OCI-M1 (cell line): ENCODE data around the gene PRM1.
"Not testable (repeated sequence)": the region's sequence is repeated elsewhere in the genome, so short reads cannot be mapped to it uniquely, and the experiment has no call there.

Experiments
- DNase-seq: peaks from one replicate; lab custom pipeline; 2025; lab: John Stamatoyannopoulos, UW

PRM1 gene

DNA sequence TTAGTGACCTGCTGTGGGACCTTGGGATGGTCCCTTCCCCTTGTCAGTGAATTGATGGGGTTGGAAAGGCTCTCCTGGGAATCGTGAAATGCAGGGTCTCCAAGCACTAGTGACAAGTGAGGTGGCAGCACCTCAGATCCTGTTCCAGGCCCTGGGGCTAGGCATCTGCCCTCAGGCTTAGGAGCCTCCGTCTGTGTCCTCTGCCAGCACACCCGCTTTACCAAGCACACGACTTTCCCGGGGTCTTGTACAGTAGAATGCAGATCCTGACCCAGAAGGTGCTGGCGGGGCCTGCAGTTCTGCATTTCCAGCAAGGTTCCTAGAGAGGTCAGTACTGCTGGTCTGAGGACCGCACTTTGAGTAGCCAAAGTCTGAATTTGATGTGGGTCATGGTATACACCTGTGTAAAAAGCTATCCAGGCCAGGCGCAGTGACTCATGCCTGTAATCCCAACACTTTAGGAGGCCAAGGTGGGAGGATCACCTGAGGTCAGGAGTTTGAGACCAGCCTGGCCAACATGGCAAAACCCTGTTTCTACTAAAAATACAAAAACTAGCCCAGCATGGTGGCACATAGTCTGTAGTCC lies 33.3 kb upstream of the PRM1 start:
- no peak for DNase-seq

DNA sequence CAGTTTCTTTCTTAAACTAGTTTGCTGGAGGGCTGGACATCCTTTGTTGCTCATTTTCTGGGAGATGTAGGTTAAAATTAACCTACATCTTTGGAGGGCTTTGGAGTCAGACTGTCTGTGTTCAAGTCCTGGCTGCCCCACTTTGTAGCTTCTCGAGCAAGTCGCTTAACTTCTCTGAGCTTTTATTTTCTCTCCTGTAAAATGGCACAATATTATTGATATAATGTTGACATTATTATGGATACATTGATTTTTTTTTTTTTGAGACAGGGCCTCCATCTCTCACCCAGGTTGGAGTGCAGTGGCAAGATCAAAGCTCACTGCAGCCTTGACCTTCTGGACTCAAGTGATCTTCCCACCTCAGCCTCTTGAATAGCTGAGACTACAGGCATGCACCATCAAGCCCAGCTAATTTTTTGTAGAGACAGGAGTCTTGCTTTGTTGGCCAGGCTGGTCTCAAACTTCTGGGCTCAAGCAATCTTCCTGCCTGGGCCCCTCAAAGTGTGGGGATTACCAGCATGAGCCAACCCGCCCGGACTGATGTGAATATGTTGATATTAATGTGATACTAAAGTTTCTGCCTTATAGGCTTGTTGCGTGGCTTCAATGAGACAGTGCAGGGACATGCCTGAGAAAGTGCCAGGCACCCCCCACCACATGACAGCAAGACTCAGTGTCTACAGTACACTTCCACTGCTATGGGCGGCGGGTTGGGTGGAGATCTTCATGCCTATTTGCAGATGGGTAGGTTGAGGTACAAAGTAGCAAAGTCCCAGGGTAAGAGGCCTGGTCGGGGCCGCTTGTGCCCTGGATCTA lies 32.6 kb upstream of the PRM1 start:
- DNase-seq, result no peak

DNA sequence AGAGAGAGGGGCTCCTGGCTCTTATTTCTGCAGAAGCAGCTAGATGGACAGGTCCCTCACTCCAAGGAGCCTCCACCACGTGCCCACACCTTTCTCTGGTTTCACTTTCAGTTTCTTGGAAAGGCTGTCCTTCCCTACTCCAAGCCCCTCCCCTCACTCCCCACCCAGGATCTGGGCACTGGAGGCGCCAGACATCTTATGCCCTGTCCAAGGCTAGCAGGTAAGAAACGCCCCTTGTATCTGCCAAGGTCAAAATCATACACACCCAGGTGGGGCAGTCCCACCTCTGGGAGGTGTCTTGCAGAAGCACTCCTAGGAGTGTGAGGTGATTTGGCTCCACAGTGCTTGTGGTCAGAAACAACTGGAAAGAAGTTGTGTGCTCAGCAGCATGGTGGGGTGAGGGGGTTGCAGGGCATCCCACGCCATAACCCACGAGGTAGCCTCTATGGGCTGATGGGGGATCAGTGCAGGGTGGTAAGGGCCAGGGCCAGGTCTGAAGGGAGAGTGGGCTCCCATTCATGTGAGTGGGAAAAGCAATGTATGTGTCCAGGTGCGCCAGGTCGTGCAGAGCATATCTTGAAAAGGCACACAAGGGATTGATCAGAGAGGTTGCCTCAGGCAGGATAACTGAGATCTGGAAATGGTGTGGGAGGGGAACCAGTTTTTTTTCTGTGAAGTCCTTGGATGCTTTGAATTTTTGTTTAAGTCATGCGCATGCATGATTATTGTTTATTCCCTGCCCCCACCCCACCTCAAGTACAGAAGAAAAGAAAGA lies 31.8 kb upstream of the PRM1 start:
- DNase-seq, result peak; percentile 93

DNA sequence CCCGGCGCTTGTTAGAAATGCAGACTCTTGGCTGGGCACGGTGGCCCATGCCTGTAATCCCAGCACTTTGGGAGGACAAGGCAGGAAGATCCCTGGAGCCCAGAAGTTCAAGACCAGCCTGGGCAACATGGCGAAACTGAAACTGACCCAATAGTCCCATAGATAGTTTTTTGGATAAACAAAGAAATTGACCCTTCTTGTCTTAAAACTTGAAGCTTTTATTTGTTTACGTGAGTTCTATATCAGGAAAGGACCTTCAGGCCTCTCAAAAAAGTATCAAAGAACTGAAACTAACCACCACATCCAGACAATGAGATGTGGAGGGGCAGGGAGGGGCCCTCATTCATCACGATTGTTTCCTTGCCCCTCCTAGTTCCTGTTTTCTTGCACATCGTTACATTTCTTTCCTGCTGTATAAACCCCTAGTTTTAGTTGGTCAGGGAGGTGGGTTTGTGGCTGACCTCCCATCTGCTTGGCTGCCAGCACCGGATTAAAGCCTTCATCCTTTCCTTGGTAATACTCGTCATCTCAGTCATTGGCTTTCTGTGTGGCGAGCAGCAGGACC lies 29.9 kb upstream of the PRM1 start:
- peak; percentile 84 for DNase-seq

DNA sequence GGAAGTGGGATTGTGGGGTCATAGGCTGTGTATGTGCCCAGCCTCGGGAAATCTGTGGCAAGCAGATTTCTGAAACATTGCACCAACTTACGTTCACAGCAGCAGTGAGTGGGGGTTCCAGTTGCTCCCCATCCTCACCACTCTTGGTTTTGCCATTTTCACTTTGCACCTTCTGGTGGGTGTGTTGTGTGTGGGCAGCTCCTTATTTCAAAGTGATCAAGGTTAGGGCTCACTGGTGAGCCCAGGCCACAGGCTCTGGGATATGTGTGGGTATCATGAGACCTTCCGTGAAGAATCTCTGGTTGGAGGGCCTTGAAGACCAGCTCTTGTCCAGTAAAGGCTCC lies 29.5 kb upstream of the PRM1 start:
- DNase-seq, result no peak

DNA sequence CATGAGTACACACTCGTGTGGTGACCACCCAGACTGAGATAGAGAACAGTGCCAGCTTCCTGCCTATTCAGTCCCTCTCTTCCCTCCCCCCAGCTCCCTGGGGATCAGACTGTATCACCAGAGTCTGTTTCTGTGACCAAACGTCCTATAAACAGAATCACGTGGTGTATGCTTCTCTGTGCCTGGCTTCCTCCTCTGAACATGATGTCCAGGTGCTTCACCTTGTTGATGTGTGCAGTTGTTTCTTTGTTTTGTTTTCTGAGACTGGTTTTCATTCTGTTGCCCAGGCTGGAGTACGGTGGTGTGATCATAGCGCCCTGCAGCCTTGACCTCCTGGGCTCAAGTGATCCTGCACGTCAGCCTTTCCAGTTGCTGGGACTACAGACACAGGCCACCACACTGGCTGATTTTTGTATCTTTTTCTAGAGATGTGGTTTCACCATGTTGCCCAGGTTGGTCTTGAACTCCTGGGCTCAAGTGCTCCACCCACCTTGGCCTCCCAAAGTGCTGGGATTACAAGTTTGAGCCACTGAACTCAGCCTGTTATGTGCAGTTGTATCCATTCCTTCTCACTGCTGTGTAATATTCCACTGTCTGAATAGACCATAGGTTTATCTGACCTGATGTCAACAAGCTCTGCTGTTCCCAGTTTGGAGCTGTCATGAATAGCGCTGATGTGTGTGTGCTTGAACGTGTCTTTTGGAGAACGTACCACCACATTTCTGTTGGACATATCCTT lies 28.9 kb upstream of the PRM1 start:
- DNase-seq, result peak; percentile 12

DNA sequence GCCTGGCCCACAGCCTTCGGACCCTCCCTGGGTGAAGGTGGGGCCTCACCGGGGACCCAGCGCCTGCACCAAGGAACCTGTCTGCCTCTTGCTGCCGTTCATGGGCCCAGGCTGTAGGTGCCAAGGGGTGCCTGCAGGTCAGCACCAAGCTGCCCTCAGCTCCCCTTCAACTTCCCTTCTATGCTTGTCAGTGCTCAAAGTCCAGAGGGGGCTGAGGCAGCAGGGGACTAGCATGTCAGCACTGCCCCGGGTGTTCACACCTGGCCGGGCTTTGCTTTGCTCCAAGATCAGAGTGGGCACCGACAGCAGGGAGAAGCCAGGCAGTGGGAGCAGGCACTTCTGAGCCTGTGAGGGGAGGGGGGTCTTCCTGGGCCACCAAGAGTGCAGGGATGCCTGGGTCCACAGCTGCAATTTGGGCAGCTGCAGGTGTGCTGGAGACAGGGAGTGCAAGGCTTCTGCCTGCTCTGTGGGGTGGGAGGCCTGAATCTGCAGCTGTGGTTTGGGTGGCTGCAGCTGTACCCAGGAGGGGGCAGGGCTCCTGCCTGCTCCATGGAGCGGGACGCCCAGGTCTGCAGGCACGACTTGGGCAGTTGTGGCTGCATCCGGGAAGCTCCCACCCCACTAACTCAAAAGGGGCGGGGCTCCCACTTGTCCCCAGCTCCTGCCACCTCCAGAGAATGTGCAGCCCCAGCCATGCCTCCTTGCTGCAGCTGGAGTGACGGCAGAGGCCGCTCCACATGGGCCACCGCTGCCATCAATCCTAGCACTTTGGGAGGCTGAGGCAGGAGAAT lies 27.6 kb upstream of the PRM1 start:
- DNase-seq, result no peak

DNA sequence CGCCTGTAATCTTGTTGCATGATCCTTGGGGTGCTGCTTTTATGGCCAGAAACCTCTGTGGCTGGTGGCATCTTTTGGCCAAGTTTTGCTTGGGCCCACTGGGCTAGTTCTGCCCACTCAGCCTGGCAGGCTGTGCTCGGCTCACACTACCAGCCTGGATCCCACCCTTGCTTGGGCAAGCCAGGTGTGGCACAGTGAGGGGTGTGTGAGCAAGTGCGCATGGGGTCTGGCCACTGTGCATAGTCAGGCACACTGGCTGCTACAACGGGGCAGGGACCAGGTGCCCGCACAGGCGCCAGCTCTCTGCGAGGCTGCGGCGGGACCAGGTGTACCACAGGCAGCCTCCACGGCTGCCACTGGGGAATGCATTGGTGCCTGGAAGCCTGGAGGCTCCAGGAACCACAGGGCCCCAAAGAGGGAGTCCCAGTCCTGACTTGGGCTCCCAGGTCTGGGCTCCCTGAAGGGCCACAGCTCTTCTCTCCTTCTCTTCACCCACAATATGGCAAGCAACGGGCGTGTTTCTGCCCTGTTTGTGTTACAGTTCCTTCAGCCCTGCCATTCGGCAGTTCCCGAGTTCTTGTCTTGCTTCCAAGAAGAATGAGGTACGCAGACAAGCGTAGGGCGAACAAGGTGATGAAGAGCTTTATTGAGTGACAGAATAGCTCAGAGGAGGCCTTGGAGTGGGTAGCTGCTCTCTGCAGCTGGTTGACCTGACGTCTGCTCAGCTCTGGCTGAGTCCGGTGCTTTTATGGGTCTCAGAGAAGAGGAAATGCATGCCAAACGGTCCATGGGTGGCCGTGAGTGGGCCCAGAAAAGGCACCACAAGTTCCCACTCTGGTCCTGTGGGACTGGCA lies 26.7 kb upstream of the PRM1 start:
- DNase-seq, result no peak

DNA sequence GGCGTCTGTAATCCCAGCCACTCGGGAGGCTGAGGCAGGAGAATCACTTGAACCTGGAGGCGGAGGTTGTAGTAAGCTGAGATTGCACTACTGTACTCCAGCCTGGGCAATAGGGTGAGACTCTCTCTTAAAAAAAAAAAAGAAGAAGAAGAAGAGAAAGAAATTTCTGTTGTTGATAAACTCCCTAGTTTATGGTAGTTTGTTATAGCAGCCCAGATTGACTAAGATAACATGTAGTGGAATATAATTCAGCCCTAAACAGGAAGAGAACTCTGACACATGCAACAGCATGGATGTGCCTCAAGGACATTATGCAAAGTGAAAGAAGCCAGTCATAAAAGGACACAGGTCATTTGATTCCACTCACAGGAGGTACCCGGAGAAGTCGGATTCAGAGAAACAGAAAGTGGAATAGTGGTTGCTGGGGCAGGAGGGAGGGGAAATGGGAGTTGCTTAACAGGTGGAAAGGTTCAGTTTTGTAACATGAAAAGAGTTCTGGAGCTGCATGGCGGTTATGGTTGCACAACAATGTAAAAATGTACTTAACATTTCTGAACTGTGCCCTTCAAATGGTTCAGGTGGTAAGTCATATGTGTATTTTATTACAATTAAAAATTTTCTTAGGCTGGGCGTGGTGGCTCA lies 26.0 kb upstream of the PRM1 start:
- peak; percentile 47 for DNase-seq

DNA sequence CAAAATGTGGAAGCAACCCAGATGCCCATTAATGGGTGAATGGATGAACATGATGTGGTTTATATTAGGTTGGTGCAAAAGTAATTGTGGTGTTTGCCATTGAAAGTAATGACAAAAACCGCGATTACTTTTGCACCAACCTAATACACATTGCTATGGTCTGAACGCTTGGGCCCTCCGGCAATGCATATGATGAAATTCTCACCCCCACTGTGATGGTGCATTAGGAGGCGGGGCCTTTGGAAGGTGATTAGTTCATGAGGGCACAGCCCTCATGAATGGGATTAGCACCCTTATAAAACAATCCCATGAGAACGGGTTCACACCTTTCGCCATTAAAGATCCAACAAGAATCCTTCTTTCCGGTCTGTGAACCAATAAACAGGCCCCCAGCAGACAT lies 25.3 kb upstream of the PRM1 start:
- no peak for DNase-seq

DNA sequence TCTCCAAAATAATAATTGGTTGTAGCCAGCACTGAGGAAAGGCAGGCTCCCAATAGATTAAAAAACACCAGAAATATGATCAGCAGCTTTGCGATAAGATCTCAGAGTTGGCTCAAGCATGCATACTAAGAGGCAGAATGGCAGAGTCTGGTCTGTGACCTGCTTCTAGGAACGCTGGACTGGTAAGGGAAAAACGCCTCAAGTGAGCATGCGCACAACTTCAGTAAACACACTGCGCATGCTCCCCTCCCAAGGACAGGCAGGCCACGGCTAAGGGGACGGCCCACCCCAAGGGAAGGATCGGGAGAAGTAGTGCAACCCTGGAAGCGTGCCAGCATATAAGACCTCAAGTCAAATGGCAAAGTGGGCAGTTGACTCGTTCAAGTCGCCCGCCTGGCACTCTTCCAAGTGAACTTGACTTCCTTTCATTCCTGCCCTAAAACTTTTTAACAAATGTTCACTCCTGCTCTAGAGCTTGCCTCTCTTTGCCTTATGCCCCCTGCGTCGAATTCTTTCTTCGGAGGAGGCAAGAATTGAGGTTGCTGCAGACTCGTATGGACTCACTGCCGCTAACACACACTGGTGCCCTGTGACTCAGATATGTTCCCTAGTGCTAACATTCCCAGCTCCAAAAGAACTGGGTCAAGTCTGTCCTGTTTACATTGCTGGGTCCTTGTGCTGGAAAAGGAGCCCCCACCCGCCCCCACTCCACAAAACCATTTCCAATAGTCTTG lies 22.4 kb upstream of the PRM1 start:
- no peak for DNase-seq

DNA sequence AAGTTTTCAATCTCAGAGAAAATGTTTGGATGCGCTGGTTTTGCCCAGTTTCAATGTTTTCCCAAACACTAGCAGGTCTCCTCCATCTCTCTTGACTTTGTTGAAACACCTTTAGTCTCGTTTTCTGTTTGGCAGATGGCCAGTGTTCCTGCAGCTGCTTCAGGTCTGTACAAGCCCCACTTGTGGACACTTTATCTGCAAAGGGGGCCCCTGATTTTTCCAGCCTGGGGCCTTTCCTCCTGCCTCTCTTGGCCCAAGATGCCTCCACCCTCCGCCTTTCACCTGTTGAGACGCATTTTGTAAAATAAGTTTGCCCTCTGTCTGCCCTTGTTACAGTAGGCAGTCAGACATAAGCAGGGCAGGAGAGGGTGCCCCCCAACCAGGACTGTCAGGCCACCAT lies 21.8 kb upstream of the PRM1 start:
- no peak for DNase-seq

DNA sequence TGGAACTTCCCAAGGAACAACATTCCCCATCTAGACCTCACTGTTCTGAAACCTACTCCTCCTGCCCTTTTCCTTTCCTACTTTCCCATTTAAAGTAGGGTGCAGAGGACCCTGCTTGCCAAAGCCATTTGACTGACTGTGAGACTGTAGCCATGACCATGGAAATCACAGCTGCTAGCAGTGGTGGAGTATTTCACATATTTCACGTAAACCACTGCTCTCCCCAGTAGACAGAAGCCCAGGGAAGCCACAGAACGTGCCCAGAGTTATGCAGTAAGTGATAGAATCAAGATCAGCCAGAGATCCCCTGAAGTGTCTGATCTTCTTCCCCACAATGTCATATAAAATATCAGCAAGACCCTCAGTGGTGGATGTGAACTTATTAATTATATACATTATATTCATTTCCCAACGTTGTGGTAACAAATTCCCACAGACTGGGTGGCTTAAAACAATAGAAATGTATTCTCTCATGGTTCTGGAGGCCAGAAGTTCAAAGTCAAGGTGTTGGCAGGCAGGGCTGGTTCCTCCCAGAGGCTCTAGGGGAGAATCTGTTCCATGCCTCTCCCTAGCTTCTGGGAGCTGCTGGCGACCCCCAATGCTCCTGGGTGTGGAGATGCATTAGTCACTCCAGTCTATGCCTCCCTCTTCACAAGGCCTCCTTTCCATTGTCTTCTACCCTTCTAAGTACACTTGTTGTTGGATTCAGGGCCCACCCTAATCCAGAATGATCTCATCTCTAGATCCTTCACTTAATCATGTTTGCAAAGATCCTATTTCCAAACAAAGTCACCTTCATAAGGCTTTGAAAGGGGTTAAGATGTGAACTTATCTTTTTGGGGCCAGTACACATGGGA lies 20.7 kb upstream of the PRM1 start:
- no peak for DNase-seq

DNA sequence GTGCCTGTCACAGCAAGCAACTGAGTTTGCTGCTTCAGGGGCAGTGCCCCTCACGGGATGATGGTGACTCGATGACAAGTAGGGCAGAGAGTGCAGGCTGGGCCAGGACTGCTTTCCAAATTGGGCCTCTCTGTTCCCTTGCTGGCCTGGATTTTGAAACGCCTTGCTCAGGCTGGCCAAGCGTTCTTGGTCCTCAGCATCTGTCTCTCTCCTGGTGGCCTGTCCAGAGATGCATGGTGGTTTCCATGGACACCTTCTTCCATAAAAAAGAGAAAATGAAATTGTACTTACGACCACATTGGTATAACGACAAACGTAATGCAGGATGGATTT lies 19.4 kb upstream of the PRM1 start:
- DNase-seq, result no peak

DNA sequence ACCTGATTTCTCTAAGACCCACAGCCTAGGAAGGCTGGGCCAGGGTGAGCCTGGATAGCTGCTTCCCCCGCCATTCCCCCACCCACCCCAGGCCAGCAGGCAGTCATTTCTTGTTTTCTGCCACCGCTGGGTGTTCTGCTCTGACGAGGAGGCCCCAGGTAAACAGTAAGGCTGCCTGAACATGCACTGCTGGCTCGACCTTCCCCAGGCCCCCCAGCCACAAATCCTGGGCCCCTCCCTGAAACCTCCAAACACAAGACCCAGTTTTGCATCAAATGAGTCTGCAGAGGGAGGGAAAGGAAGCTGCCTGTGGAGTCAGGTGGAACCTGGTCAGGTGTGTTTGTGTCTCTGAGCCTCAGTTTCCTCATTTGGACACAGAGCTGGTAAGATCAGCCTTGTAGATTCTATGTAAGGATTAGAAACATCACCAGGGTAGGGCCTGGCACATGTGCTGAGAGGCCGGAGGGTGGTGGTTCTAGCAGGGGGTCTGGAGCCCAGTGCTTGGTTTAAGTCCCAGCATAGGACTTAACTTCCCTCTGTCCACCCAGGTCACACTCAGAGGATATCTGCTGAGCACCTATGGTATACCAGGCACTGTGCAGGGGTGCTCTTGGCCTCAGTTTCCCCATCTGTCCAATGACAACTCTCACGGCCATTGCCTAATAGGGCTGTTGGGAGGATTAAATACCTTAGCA lies 18.9 kb upstream of the PRM1 start:
- DNase-seq, result no peak

DNA sequence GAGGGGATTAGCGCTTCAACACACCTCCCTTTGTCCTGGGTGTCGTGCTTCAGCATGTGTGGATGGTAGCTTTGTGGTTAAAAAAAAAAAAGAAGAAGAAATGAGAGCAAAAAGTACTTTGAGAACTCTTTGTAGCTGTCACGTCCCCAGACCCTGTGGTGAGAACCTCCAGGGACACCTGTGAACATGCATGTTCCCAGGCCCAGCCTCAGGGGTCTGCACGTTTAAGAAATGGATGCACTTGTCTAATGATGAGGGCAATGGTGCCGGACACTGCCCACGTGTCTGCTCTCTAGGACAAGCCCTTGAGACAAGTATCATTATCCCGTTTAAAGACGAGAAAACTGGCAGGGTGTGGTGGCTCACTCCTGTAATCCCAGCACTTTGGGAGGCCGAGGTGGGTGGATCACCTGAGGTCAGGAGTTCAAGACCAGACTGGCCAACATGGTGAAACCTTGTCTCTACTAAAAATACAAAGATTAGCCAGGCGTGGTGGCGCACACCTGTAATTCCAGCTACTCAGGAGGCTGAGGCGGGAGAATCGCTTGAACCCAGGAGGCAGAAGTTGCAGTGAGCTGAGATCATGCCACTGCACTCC lies 17.9 kb upstream of the PRM1 start:
- DNase-seq, result not testable (repeated sequence)

DNA sequence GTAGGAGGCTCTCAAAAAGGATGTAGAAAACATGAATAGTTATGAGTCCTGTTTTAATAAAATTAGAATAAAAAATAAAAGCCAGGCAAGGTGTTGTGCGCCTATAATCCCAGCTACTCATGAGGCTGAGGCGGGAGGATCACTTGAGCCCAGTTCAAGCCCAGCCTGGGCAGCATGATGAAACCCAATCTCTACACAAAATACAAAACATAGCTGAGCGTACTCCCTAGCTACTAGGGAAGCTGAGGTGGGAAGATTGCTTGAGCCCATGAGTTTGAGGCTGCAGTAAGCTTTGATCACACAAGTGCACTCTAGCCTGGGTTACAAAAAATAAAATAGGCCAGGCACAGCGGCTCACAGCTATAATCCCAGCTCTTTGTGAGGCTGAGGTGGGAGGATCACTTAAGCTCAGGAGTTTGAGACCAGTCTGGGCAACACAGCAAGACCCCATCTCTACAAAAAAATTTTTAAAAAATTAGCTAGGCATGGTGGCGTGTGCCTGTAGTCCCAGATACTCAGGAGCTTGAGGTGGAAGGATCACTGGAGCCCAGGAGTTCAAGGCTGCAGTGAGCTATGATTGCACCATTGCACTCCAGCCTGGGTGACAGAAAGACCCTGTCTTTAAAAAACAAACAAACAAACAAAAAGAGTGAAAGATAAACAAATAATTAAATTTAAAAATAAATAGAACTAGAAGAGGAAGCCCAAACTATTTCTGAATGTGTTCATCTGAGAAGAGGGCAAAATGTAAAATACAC lies 17.2 kb upstream of the PRM1 start:
- peak; percentile 34 for DNase-seq
